GM06990 (cell line): ENCODE measurements around the gene DHRS13.

ENCODE experiments used
- DNase-seq: peaks from one replicate; pipeline ENCODE4 v3.0.0-alpha.2; 2011; ENCODE audit not compliant: insufficient read length; ENCODE audit errors: extremely low read depth
- H3K27me3 ChIP-seq: replicated peaks from 2 replicates; pipeline ENCODE4 v1.6.0; 2011; ENCODE audit warnings: low read length; ENCODE audit not compliant: control insufficient read depth, insufficient read depth
- H3K36me3 ChIP-seq: 2 replicates; pipeline ENCODE4 v1.5.1; 2011; ENCODE audit warnings: low read length; ENCODE audit not compliant: control insufficient read depth, insufficient read depth
- H3K4me3 ChIP-seq: replicated peaks from 2 replicates; pipeline ENCODE4 v1.5.1; 2011; ENCODE audit warnings: low read depth, mild to moderate bottlenecking, control low read depth, low read length
- CTCF ChIP-seq: IDR thresholded peaks from 2 replicates; pipeline ENCODE4 v1.5.1; 2011; ENCODE audit warnings: low read length, control low read depth, mild to moderate bottlenecking, inconsistent platforms; ENCODE audit not compliant: insufficient read depth, poor library complexity, severe bottlenecking

DHRS13 gene

GRCh38 chr17:28892024-28892423, 10.9 kb downstream of the DHRS13 start:
- no peak overlapping the region for H3K4me3 ChIP-seq
- DNase-seq = peak; percentile 71
- H3K27me3 ChIP-seq = no peaks in the 10 kb centered on the region
- no peaks in the 10 kb centered on the region for H3K36me3 ChIP-seq
- no peak for TF ChIP-seq CTCF

GRCh38 chr17:28891201-28891600, 11.7 kb downstream of the DHRS13 start:
- H3K4me3 ChIP-seq = no peak overlapping the region
- DNase-seq = no peak
- no peak for TF ChIP-seq CTCF
- H3K36me3 ChIP-seq = no peaks in the 10 kb centered on the region; the same call in 1 of the 2 replicates
- H3K27me3 ChIP-seq = no peaks in the 10 kb centered on the region

GRCh38 chr17:28889996-28890395, 12.9 kb downstream of the DHRS13 start:
- no peaks in the 10 kb centered on the region; the same call in none of the 2 replicates for H3K36me3 ChIP-seq
- no peaks in the 10 kb centered on the region for H3K27me3 ChIP-seq
- no peak for DNase-seq
- no peak overlapping the region for H3K4me3 ChIP-seq
- no peak for TF ChIP-seq CTCF

GRCh38 chr17:28888832-28889231, 14.0 kb downstream of the DHRS13 start:
- no peak for DNase-seq
- Histone ChIP-seq H3K36me3 (peaks cover 3% of the 10 kb centered on the region), H3K27me3 (no peaks in the 10 kb centered on the region), H3K4me3 (0 out of 2 replicates have a peak overlapping the region, but pooled peaks have one; percentile 7)
- TF ChIP-seq CTCF = no peak

- Histone ChIP-seq H3K4me3 (0 out of 2 replicates have a peak overlapping the region, but pooled peaks have one; percentile 3), H3K27me3 (no peaks in the 10 kb centered on the region), H3K36me3 (peaks cover 6% of the 10 kb centered on the region)
- DNase-seq = peak; percentile 65
- no peak for TF ChIP-seq CTCF
Observed at GRCh38 chr17:28887871-28888471, 14.9 kb downstream of the DHRS13 start.

- Histone ChIP-seq H3K4me3 (no peak overlapping the region), H3K27me3 (no peaks in the 10 kb centered on the region), H3K36me3 (peaks cover 19% of the 10 kb centered on the region)
- TF ChIP-seq CTCF = no peak
- DNase-seq = no peak
Observed at GRCh38 chr17:28885951-28886350, 16.9 kb downstream of the DHRS13 start.
